H9 (cell line): Measurements from ENCODE around the gene CNGA2. TPM values are rescaled to one million over a fixed set of nuclear protein-coding genes. Genes with fewer than 3 reads are reported as not detected.

Experiments used
- DNase-seq: peaks from one replicate; pipeline ENCODE4 v3.0.0-alpha.2; 2017
- H2AFZ ChIP-seq: one replicate; pipeline ENCODE4 v1.6.1; 2013; ENCODE audit warnings: mild to moderate bottlenecking, low read length, control low read depth, moderate library complexity
- H2AK5ac ChIP-seq: 2 replicates; pipeline ENCODE4 v1.6.1; 2013; ENCODE audit warnings: low read length, control low read depth, mixed read lengths; ENCODE audit not compliant: insufficient read length
- H2BK120ac ChIP-seq: one replicate; pipeline ENCODE4 v1.6.1; 2013; ENCODE audit warnings: low read depth, mild to moderate bottlenecking, low read length, control low read depth, inconsistent platforms; ENCODE audit not compliant: poor library complexity, severe bottlenecking
- H2BK12ac ChIP-seq: 2 replicates; pipeline ENCODE4 v1.6.1; 2013; ENCODE audit warnings: low read length, control low read depth, mixed read lengths, low read depth; ENCODE audit not compliant: insufficient read length
- H2BK15ac ChIP-seq: 2 replicates; pipeline ENCODE4 v1.6.1; 2013; ENCODE audit warnings: low read depth, low read length, control low read depth
- H2BK20ac ChIP-seq: one replicate; pipeline ENCODE4 v1.6.1; 2013; ENCODE audit warnings: low read depth, mild to moderate bottlenecking, low read length, control low read depth, inconsistent platforms; ENCODE audit not compliant: poor library complexity, severe bottlenecking
- H2BK5ac ChIP-seq: 2 replicates; pipeline ENCODE4 v1.6.1; 2013; ENCODE audit warnings: low read length, control low read depth, mixed read lengths; ENCODE audit not compliant: insufficient read length
- H3K14ac ChIP-seq: 2 replicates; pipeline ENCODE4 v1.6.1; 2013; ENCODE audit warnings: low read length, control low read depth; ENCODE audit not compliant: insufficient read depth
- H3K18ac ChIP-seq: 2 replicates; pipeline ENCODE4 v1.6.1; 2013; ENCODE audit warnings: low read depth, mild to moderate bottlenecking, mixed read lengths, low read length, control low read depth; ENCODE audit not compliant: insufficient read length
- H3K23ac ChIP-seq: 2 replicates; pipeline ENCODE4 v1.6.1; 2013; ENCODE audit warnings: low read length, control low read depth, mixed read lengths, low read depth; ENCODE audit not compliant: insufficient read length
- H3K23me2 ChIP-seq: 2 replicates; pipeline ENCODE4 v1.6.1; 2013; ENCODE audit warnings: low read depth, mild to moderate bottlenecking, mixed read lengths, low read length, control low read depth; ENCODE audit not compliant: insufficient read length, poor library complexity, severe bottlenecking
- H3K27ac ChIP-seq: 2 replicates; pipeline ENCODE4 v1.5.1; 2013; ENCODE audit warnings: low read length, control low read depth, mixed read lengths, low read depth; ENCODE audit not compliant: insufficient read length
- H3K27me3 ChIP-seq: 2 replicates; pipeline ENCODE4 v1.6.1; 2013; ENCODE audit warnings: low read length, control low read depth, inconsistent platforms; ENCODE audit not compliant: insufficient read depth
- H3K4ac ChIP-seq: 2 replicates; pipeline ENCODE4 v1.6.1; 2013; ENCODE audit warnings: low read depth, mild to moderate bottlenecking, control low read depth, inconsistent platforms, low read length, moderate library complexity
- H3K4me1 ChIP-seq: 2 replicates; pipeline ENCODE4 v1.6.1; 2013; ENCODE audit warnings: low read length, control low read depth, inconsistent platforms; ENCODE audit not compliant: insufficient read depth
- H3K4me2 ChIP-seq: 2 replicates; pipeline ENCODE4 v1.6.1; 2013; ENCODE audit warnings: low read length, control low read depth, mixed read lengths; ENCODE audit not compliant: insufficient read length, insufficient read depth
- H3K56ac ChIP-seq: 2 replicates; pipeline ENCODE4 v1.6.1; 2013; ENCODE audit warnings: low read depth, mild to moderate bottlenecking, mixed read lengths, low read length, control low read depth; ENCODE audit not compliant: insufficient read length
- H3K79me1 ChIP-seq: 2 replicates; pipeline ENCODE4 v1.6.1; 2013; ENCODE audit warnings: low read depth, mild to moderate bottlenecking, moderate library complexity, low read length, control low read depth, inconsistent platforms; ENCODE audit not compliant: insufficient read depth, poor library complexity, severe bottlenecking
- H3K79me2 ChIP-seq: 2 replicates; pipeline ENCODE4 v1.6.1; 2013; ENCODE audit warnings: low read length, control low read depth, inconsistent platforms; ENCODE audit not compliant: insufficient read depth
- H3K9ac ChIP-seq: 2 replicates; pipeline ENCODE4 v1.6.1; 2013; ENCODE audit warnings: low read length, control low read depth, mixed read lengths; ENCODE audit not compliant: insufficient read length; ENCODE audit errors: extremely low read depth
- H3K9me3 ChIP-seq: one replicate; pipeline ENCODE4 v1.6.1; 2013; ENCODE audit warnings: low read depth, low read length, inconsistent platforms; ENCODE audit not compliant: control insufficient read depth
- H3T11ph ChIP-seq: one replicate; pipeline ENCODE4 v1.6.1; 2013; ENCODE audit warnings: mild to moderate bottlenecking, low read length, control low read depth, inconsistent platforms
- H4K20me1 ChIP-seq: one replicate; pipeline ENCODE4 v1.6.1; 2013; ENCODE audit not compliant: control insufficient read depth, insufficient read length, insufficient read depth
- H4K5ac ChIP-seq: 2 replicates; pipeline ENCODE4 v1.6.1; 2013; ENCODE audit warnings: low read depth, mild to moderate bottlenecking, mixed read lengths, low read length, control low read depth; ENCODE audit not compliant: insufficient read length
- H4K8ac ChIP-seq: replicated peaks from 2 replicates; pipeline ENCODE4 v1.6.1; 2013; ENCODE audit warnings: low read length, control low read depth, mixed read lengths, low read depth; ENCODE audit not compliant: insufficient read length
- H4K91ac ChIP-seq: 2 replicates; pipeline ENCODE4 v1.6.1; 2013; ENCODE audit warnings: low read depth, mild to moderate bottlenecking, moderate library complexity, mixed read lengths, low read length, control low read depth; ENCODE audit not compliant: insufficient read length
- H3K27ac Mint-ChIP-seq, 3 experiments: 2 replicates in 2 of 3; 3 replicates in 1 of 3; pipeline ENCODE4 v1.8.0; 2020 to 2021; ENCODE audit warnings: mixed read lengths in 3 of 3, mild to moderate bottlenecking in 1 of 3, moderate library complexity in 1 of 3
- H3K27me3 Mint-ChIP-seq: 2 replicates; pipeline ENCODE4 v1.8.0; 2021; ENCODE audit warnings: low read depth, mild to moderate bottlenecking, moderate library complexity, mixed read lengths
- H3K36me3 Mint-ChIP-seq, 3 experiments: 2 replicates in 2 of 3; 3 replicates in 1 of 3; pipeline ENCODE4 v1.8.0; 2020 to 2021; ENCODE audit warnings: low read depth in 3 of 3, mixed read lengths in 3 of 3; ENCODE audit not compliant: insufficient read depth in 1 of 3
- H3K4me1 Mint-ChIP-seq, 2 experiments: 2 replicates each; pipeline ENCODE4 v1.8.0; 2020; ENCODE audit warnings: mixed read lengths in 2 of 2
- H3K4me3 Mint-ChIP-seq, 2 experiments: 2 replicates in 1 of 2; 3 replicates in 1 of 2; pipeline ENCODE4 v1.8.0; 2020 to 2021; ENCODE audit warnings: mild to moderate bottlenecking in 2 of 2, mixed read lengths in 2 of 2, moderate library complexity in 1 of 2
- H3K9me3 Mint-ChIP-seq, 2 experiments: 2 replicates in 1 of 2; 3 replicates in 1 of 2; pipeline ENCODE4 v1.8.0; 2020; ENCODE audit warnings: mild to moderate bottlenecking in 2 of 2, mixed read lengths in 2 of 2, moderate library complexity in 1 of 2
- CTCF ChIP-seq: fragments of 200-600 bp; sonication (generic); conservative IDR thresholded peaks from 3 replicates; pipeline ENCODE4 v1.8.0; 2021; ENCODE audit warnings: antibody characterized with exemption, mild to moderate bottlenecking
- WGBS: extraction: QIAGEN DNeasy Blood & Tissue Kit; methylation state at CpG from one replicate; pipeline ENCODE4 v1.1.7; 2013; ENCODE audit warnings: missing lambda C conversion rate, low lambda C conversion rate, mixed read lengths; ENCODE audit not compliant: insufficient read length; ENCODE audit errors: extremely low coverage; 5-methylcytosine and 5-hydroxymethylcytosine counted together
- total RNA-seq: library from RNA; stranded (reverse); gene quantifications from 2 replicates; pipeline ENCODE4 v1.2.1, GENCODE V29; 2021

Gene CNGA2
- total RNA-seq, 1 experiment from 2014 or later = not detected

DNA sequence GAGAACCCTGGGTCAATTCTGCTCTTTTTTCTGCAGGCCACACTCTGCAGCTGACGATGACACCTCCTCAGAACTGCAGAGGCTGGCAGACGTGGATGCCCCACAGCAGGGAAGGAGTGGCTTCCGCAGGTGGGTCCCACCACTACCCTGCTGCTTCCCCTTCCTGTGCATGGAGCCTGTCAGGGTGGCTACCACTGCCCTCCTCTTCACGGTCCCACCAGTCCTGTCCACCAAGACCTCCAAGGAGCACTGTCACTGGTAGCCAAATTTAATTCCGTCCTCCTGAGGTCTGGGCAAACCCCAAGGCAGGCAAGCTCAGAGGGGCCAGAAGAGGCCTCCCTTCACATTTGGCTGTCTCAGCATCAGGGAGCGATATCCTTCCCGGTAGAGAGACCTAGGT, 4.2 kb downstream of the CNGA2 start:
- H3K4me3 Mint-ChIP-seq = no peak overlapping the region
- Histone ChIP-seq H3K9ac (no peak overlapping the region), H3K4me1 (no peaks in the 10 kb centered on the region), H3T11ph (no peak overlapping the region), H2BK120ac (no peak overlapping the region), H2BK5ac (no peak overlapping the region), H2BK15ac (no peak overlapping the region), H3K23me2 (no peaks in the 10 kb centered on the region), H2BK12ac (no peak overlapping the region), H3K79me1 (no peaks in the 10 kb centered on the region), H4K20me1 (no peaks in the 10 kb centered on the region), H3K4ac (no peak overlapping the region), H3K56ac (no peak overlapping the region), H3K9me3 (peaks cover 86% of the 10 kb centered on the region), H2BK20ac (no peak overlapping the region), H3K27me3 (no peaks in the 10 kb centered on the region; the same call in 1 of the 2 replicates), H4K8ac (no peak overlapping the region), H4K5ac (no peak overlapping the region), H3K4me2 (no peak overlapping the region), H3K79me2 (no peaks in the 10 kb centered on the region), H2AFZ (no peak overlapping the region), H3K23ac (no peak overlapping the region), H3K27ac (no peak overlapping the region), H3K18ac (no peak overlapping the region), H2AK5ac (no peak overlapping the region), H4K91ac (no peak overlapping the region), H3K14ac (no peak overlapping the region)
- peaks cover 6 to 12% (median 10%) of the 10 kb centered on the region in 3 experiments; a peak in 5 of 7 replicates for H3K36me3 Mint-ChIP-seq
- peaks cover 19% of the 10 kb centered on the region for H3K27me3 Mint-ChIP-seq
- no peak for TF ChIP-seq CTCF
- H3K9me3 Mint-ChIP-seq = peaks cover 83 to 87% of the 10 kb centered on the region in 2 experiments
- H3K27ac Mint-ChIP-seq = no peak overlapping the region
- H3K4me1 Mint-ChIP-seq = no peaks in the 10 kb centered on the region
- no peak for DNase-seq
- WGBS = no CpG with 5 or more reads among the region's 7 CpGs
